OCI-LY1 (cell line): ENCODE measurements around the gene PHLDA2.

Source experiments
- H2AFZ ChIP-seq: fragments of 200-600 bp; sonication (generic), shearing (Covaris generic); 2 replicates; pipeline ENCODE4 v1.6.0; 2014; ENCODE audit warnings: antibody characterized with exemption, mild to moderate bottlenecking, low read length
- H3F3A ChIP-seq: fragments of 200-600 bp; sonication (generic), shearing (Covaris generic); 2 replicates; pipeline ENCODE4 v1.6.0; 2014; ENCODE audit warnings: mild to moderate bottlenecking, antibody characterized with exemption, low read length, moderate library complexity; ENCODE audit not compliant: insufficient read depth
- H3K27ac ChIP-seq: fragments of 200-600 bp; sonication (generic); 2 replicates; pipeline ENCODE4 v1.5.1; 2014; ENCODE audit warnings: low read length, mixed run types, mild to moderate bottlenecking, low read depth; ENCODE audit not compliant: poor library complexity, severe bottlenecking
- H3K27me3 ChIP-seq: fragments of 200-600 bp; sonication (generic); 2 replicates; pipeline ENCODE4 v1.6.0; 2014; ENCODE audit warnings: antibody characterized with exemption, mild to moderate bottlenecking, low read length, moderate library complexity; ENCODE audit not compliant: insufficient read depth
- H3K36me3 ChIP-seq: fragments of 200-600 bp; sonication (generic); 2 replicates; pipeline ENCODE4 v1.6.1; 2014; ENCODE audit warnings: mild to moderate bottlenecking, antibody characterized with exemption, low read length, moderate library complexity, mixed read lengths; ENCODE audit not compliant: insufficient read depth
- H3K4me1 ChIP-seq: fragments of 200-600 bp; sonication (generic); 2 replicates; pipeline ENCODE4 v1.5.1; 2014; ENCODE audit warnings: mild to moderate bottlenecking, low read length, moderate library complexity; ENCODE audit not compliant: insufficient read depth, severe bottlenecking
- H3K4me2 ChIP-seq: fragments of 200-600 bp; sonication (generic), shearing (Covaris generic); 2 replicates; pipeline ENCODE4 v1.6.1; 2014; ENCODE audit warnings: low read length
- H3K4me3 ChIP-seq: fragments of 200-600 bp; sonication (generic); 2 replicates; pipeline ENCODE4 v1.5.1; 2014; ENCODE audit warnings: low read length, low read depth, mild to moderate bottlenecking, mixed read lengths; ENCODE audit not compliant: poor library complexity, severe bottlenecking
- H3K79me2 ChIP-seq: fragments of 200-600 bp; shearing (Covaris generic); 2 replicates; pipeline ENCODE4 v1.6.1; 2016; ENCODE audit warnings: mixed run types, low read length, mixed read lengths; ENCODE audit not compliant: insufficient read depth
- H3K9ac ChIP-seq: fragments of 200-600 bp; sonication (generic), shearing (Covaris generic); 2 replicates; pipeline ENCODE4 v1.6.1; 2014; ENCODE audit warnings: mild to moderate bottlenecking, low read length, mixed read lengths
- H3K9me2 ChIP-seq: fragments of 200-600 bp; sonication (generic), shearing (Covaris generic); 2 replicates; pipeline ENCODE4 v1.6.1; 2014; ENCODE audit warnings: low read depth, mild to moderate bottlenecking, low read length, mixed read lengths
- H3K9me3 ChIP-seq: fragments of 200-600 bp; shearing (Covaris generic); 2 replicates; pipeline ENCODE4 v1.6.1; 2014; ENCODE audit warnings: low read length, mixed read lengths
- H4K20me1 ChIP-seq: fragments of 200-600 bp; sonication (generic), shearing (Covaris generic); 2 replicates; pipeline ENCODE4 v1.6.0; 2016; ENCODE audit warnings: mild to moderate bottlenecking, low read length; ENCODE audit not compliant: insufficient read depth
- CTCF ChIP-seq: fragments of 200-600 bp; sonication (generic), shearing (Covaris generic); IDR thresholded peaks from 2 replicates; pipeline ENCODE4 v1.5.1; 2017; ENCODE audit warnings: mild to moderate bottlenecking, antibody characterized with exemption, low read length, moderate library complexity, mixed read lengths
- EZH2 ChIP-seq: fragments of 200-600 bp; sonication (generic), shearing (Covaris generic); IDR thresholded peaks from 2 replicates; pipeline ENCODE4 v1.8.0; 2017; ENCODE audit warnings: borderline replicate concordance, mixed run types, mild to moderate bottlenecking, antibody characterized with exemption, low read length, moderate library complexity, mixed read lengths

The PHLDA2 gene

GRCh38 chr11:2891326-2892214, 37.6 kb downstream of the PHLDA2 start:
- TF ChIP-seq EZH2 (no peak), CTCF (no peak)
- H2AFZ ChIP-seq: no peak overlapping the region
- H3K9ac ChIP-seq: no peak overlapping the region
- H3K4me2 ChIP-seq: no peak overlapping the region
- no peaks in the 10 kb centered on the region for H3F3A ChIP-seq
- H3K4me3 ChIP-seq: no peak overlapping the region
- peaks cover 7% of the 10 kb centered on the region; the same call in 1 of the 2 replicates for H3K27me3 ChIP-seq
- no peaks in the 10 kb centered on the region for H3K36me3 ChIP-seq
- H3K79me2 ChIP-seq: no peaks in the 10 kb centered on the region
- H3K27ac ChIP-seq: no peak overlapping the region
- H3K4me1 ChIP-seq: no peaks in the 10 kb centered on the region
- no peaks in the 10 kb centered on the region for H3K9me2 ChIP-seq
- H3K9me3 ChIP-seq: no peaks in the 10 kb centered on the region
- no peaks in the 10 kb centered on the region for H4K20me1 ChIP-seq

GRCh38 chr11:2890466-2891294, 38.5 kb downstream of the PHLDA2 start:
- TF ChIP-seq CTCF (no peak), EZH2 (no peak)
- no peaks in the 10 kb centered on the region for H3K9me3 ChIP-seq
- no peak overlapping the region for H3K4me3 ChIP-seq
- H3K27ac ChIP-seq: no peak overlapping the region
- no peaks in the 10 kb centered on the region for H4K20me1 ChIP-seq
- no peaks in the 10 kb centered on the region for H3K36me3 ChIP-seq
- no peak overlapping the region for H2AFZ ChIP-seq
- H3F3A ChIP-seq: no peaks in the 10 kb centered on the region
- no peaks in the 10 kb centered on the region for H3K4me1 ChIP-seq
- no peak overlapping the region for H3K4me2 ChIP-seq
- H3K27me3 ChIP-seq: peaks cover 7% of the 10 kb centered on the region; the same call in 1 of the 2 replicates
- H3K9ac ChIP-seq: no peak overlapping the region
- no peaks in the 10 kb centered on the region for H3K79me2 ChIP-seq
- no peaks in the 10 kb centered on the region for H3K9me2 ChIP-seq

- no peaks in the 10 kb centered on the region for H3K9me2 ChIP-seq
- H3F3A ChIP-seq: no peaks in the 10 kb centered on the region
- no peaks in the 10 kb centered on the region for H3K9me3 ChIP-seq
- H4K20me1 ChIP-seq: no peaks in the 10 kb centered on the region
- no peak overlapping the region for H3K9ac ChIP-seq
- H3K79me2 ChIP-seq: no peaks in the 10 kb centered on the region
- no peak overlapping the region for H3K4me2 ChIP-seq
- H2AFZ ChIP-seq: no peak overlapping the region
- no peak overlapping the region for H3K27ac ChIP-seq
- TF ChIP-seq EZH2: no peak
- TF ChIP-seq CTCF: no peak
- no peak overlapping the region for H3K4me3 ChIP-seq
- 0 out of 2 replicates have a peak, but pooled peaks cover 7% of the 10 kb centered on the region for H3K27me3 ChIP-seq
- H3K36me3 ChIP-seq: no peaks in the 10 kb centered on the region
- H3K4me1 ChIP-seq: no peaks in the 10 kb centered on the region
These were observed 39.6 kb downstream of the PHLDA2 start for GRCh38 chr11:2889362-2890273.
